ENCODE data around the gene JAGN1.

- TF ChIP-seq, protein P1, sequence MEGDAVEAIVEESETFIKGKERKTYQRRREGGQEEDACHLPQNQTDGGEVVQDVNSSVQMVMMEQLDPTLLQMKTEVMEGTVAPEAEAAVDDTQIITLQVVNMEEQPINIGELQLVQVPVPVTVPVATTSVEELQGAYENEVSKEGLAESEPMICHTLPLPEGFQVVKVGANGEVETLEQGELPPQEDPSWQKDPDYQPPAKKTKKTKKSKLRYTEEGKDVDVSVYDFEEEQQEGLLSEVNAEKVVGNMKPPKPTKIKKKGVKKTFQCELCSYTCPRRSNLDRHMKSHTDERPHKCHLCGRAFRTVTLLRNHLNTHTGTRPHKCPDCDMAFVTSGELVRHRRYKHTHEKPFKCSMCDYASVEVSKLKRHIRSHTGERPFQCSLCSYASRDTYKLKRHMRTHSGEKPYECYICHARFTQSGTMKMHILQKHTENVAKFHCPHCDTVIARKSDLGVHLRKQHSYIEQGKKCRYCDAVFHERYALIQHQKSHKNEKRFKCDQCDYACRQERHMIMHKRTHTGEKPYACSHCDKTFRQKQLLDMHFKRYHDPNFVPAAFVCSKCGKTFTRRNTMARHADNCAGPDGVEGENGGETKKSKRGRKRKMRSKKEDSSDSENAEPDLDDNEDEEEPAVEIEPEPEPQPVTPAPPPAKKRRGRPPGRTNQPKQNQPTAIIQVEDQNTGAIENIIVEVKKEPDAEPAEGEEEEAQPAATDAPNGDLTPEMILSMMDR (IDR thresholded peaks at IDR 0.05; ENCODE audit: low read depth, low read length, poor library complexity, severe bottlenecking), result no peak
- TF ChIP-seq EZH2phosphoT487 (IDR thresholded peaks at IDR 0.05; ENCODE audit: borderline replicate concordance, low read length), result no peak
Observed at GRCh38 chr3:9863058-9863772, 27.2 kb upstream of the JAGN1 start.
